Osteocyte (in vitro differentiated cells): ENCODE measurements around the gene DNAJC7. TPM values are rescaled to one million over a fixed set of nuclear protein-coding genes. Genes with fewer than 3 reads are reported as not detected.

ENCODE experiments used
- DNase-seq: peaks from one replicate; pipeline ENCODE4 v3.0.0; 2021; ENCODE audit warnings: mixed read lengths; ENCODE audit not compliant: unreplicated experiment; ENCODE audit errors: extremely low spot score
- H3K27ac Mint-ChIP-seq: one replicate; pipeline ENCODE4 v1.8.0; 2021; ENCODE audit warnings: mild to moderate bottlenecking, mixed read lengths; ENCODE audit not compliant: unreplicated experiment
- H3K27me3 Mint-ChIP-seq: one replicate; pipeline ENCODE4 v1.8.0; 2021; ENCODE audit warnings: mixed read lengths; ENCODE audit not compliant: unreplicated experiment
- H3K36me3 Mint-ChIP-seq: one replicate; pipeline ENCODE4 v1.8.0; 2021; ENCODE audit warnings: mixed read lengths; ENCODE audit not compliant: unreplicated experiment
- H3K4me1 Mint-ChIP-seq: one replicate; pipeline ENCODE4 v1.8.0; 2021; ENCODE audit warnings: mixed read lengths; ENCODE audit not compliant: unreplicated experiment
- H3K4me3 Mint-ChIP-seq: one replicate; pipeline ENCODE4 v1.8.0; 2021; ENCODE audit warnings: mild to moderate bottlenecking, moderate library complexity, mixed read lengths; ENCODE audit not compliant: unreplicated experiment
- H3K9me3 Mint-ChIP-seq: one replicate; pipeline ENCODE4 v1.8.0; 2021; ENCODE audit warnings: mixed read lengths; ENCODE audit not compliant: unreplicated experiment
- total RNA-seq: library from RNA; stranded (reverse); gene quantifications from 2 replicates; pipeline ENCODE4 v1.2.1, GENCODE V29; 2021
- TF ChIP-seq, protein P1 (sequence below): fragments of 200-600 bp; sonication (generic); IDR thresholded peaks from 2 replicates; pipeline ENCODE4 v1.5.0; 2021; ENCODE audit warnings: antibody characterized with exemption, mild to moderate bottlenecking, moderate library complexity

Gene DNAJC7
- total RNA-seq, 1 donor from 2014 or later = 73.9 TPM

DNA sequence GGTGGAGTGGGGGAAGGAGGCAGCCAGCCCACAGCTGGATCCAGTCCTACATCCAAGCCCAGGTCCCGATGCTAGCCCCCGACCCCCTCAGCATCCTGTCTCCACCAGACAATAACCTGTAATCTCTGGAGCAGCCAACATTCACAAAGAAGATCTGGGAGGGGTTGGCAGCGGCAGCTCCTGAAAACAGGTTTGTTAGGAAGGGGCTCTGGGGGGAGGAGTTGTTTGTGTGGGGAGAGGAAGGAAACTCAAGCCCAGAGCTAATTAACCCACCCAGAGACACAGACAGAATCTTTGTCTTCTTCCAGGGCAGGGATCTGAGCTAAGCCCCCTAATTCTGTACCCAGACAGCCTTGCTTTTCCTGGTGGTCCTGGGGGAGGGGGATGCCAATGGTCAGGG is 37.8 kb upstream of the DNAJC7 start:
- no peaks in the 10 kb centered on the region for H3K9me3 Mint-ChIP-seq
- H3K27me3 Mint-ChIP-seq = peaks cover 40% of the 10 kb centered on the region
- H3K4me1 Mint-ChIP-seq = peaks cover under 1% of the 10 kb centered on the region
- DNase-seq = no peak
- no peaks in the 10 kb centered on the region for H3K36me3 Mint-ChIP-seq
- H3K4me3 Mint-ChIP-seq = no peak overlapping the region
- H3K27ac Mint-ChIP-seq = no peak overlapping the region
- TF ChIP-seq, protein P1, sequence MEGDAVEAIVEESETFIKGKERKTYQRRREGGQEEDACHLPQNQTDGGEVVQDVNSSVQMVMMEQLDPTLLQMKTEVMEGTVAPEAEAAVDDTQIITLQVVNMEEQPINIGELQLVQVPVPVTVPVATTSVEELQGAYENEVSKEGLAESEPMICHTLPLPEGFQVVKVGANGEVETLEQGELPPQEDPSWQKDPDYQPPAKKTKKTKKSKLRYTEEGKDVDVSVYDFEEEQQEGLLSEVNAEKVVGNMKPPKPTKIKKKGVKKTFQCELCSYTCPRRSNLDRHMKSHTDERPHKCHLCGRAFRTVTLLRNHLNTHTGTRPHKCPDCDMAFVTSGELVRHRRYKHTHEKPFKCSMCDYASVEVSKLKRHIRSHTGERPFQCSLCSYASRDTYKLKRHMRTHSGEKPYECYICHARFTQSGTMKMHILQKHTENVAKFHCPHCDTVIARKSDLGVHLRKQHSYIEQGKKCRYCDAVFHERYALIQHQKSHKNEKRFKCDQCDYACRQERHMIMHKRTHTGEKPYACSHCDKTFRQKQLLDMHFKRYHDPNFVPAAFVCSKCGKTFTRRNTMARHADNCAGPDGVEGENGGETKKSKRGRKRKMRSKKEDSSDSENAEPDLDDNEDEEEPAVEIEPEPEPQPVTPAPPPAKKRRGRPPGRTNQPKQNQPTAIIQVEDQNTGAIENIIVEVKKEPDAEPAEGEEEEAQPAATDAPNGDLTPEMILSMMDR = no peak

DNA sequence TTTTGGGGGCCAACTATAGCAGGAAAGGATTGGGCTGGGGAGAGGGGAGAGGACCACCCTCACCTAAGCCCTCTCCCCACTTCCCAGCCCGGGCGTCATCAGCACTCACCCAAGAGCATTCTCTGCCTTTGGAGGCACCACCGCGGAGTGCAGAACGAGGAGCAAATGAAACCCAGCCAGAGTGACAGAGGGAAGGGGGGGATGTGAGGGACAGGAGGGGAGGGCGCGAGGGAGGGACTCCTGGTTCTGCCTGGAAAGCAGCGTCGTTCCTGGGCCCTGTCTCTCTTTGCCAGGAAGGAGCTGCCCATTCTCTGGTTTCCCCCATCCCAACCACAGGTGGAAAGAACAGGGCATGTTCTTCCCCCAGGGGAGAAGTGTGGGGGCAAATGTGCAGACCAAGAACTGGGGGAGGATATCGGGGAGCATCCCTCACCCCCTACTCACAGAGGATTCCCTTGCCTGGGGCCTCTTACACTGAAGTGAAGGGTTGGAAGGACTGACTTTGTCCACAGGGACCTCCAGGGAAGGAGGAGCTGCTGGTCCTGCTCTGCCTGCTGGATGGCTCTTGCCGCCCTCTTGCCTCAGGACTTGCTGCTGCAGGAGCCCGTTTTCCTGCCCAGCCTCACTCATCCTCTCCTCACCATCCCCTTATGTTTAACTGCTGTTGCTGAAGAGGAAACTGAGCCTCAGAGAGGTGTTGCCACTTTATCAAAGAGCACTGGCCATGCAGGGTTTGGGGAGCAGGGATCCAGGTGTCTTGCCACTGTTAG is 36.7 kb upstream of the DNAJC7 start:
- Mint-ChIP-seq H3K4me1 (peaks cover 2% of the 10 kb centered on the region), H3K4me3 (no peak overlapping the region), H3K27me3 (peaks cover 40% of the 10 kb centered on the region), H3K36me3 (no peaks in the 10 kb centered on the region), H3K27ac (no peak overlapping the region), H3K9me3 (no peaks in the 10 kb centered on the region)
- TF ChIP-seq, protein P1 = no peak
- no peak for DNase-seq

DNA sequence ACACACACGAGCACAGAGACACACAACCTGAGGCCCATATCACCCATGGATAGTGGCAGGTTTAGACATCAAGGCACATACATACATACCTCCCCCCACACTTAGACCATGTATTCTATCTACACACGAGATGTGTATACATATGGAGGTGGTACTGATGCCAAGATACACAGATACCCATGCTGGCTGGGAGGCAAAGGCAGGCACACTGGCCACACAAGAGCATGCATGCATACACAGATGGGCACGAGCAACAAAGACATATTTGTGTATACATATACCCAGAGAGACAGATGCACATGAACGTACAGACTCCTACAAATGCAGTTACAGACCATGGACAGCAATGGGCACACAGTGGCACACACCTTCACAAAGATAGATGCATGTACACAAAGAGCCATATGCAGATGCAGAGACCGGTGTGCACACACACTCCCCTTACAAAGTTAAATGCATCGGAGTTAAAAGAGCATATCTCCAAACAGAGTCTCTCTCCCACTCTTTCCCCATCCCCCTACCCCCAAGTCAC is 35.2 kb upstream of the DNAJC7 start:
- TF ChIP-seq, protein P1 = no peak
- Mint-ChIP-seq H3K4me1 (peaks cover 2% of the 10 kb centered on the region), H3K4me3 (no peak overlapping the region), H3K9me3 (no peaks in the 10 kb centered on the region), H3K27me3 (peaks cover 40% of the 10 kb centered on the region), H3K36me3 (no peaks in the 10 kb centered on the region), H3K27ac (no peak overlapping the region)
- DNase-seq = no peak

DNA sequence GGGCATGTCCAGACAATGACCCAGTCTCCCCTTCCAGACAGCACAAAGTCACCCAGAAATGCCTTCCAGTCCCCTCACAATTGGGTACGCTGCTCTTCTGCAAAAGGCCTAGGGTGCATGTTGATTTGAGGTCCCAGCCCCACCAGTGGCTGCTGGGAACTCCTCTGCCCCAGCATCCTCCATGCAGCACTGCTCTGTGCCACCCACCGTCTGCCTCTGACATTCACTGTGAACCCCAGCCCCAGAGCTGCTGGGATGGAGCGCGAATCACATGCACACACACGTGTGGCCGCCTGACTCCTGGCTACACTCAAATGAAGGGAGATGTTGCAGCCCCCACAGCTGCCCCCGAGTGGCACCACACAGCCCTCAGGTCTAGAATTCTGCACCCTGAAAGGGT is 34.4 kb upstream of the DNAJC7 start:
- Mint-ChIP-seq H3K4me1 (peaks cover 2% of the 10 kb centered on the region), H3K9me3 (no peaks in the 10 kb centered on the region), H3K27me3 (peaks cover 40% of the 10 kb centered on the region), H3K27ac (no peak overlapping the region), H3K4me3 (peak overlapping the region; percentile 22), H3K36me3 (no peaks in the 10 kb centered on the region)
- DNase-seq = no peak
- TF ChIP-seq, protein P1 = no peak

DNA sequence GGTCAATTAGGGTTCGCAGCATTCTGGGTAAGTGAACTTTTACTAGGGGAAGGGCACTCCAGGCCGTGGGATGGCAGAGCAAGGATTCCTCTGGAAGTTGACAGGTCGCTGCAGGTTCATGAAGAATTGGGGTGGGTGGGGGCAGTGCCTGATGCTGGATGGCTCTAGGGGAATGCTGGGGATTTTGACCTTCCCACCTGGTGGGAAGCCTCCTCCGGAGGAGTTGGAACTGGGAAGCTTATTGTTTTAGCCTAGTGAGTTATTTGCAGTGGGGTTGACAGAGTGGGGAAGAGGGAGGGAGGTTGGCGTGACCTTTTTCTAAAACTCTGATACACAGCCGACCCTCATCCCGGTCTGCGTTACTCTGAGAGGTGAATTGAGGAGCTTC is 33.8 kb upstream of the DNAJC7 start:
- H3K27ac Mint-ChIP-seq = no peak overlapping the region
- no peaks in the 10 kb centered on the region for H3K9me3 Mint-ChIP-seq
- peaks cover 2% of the 10 kb centered on the region for H3K4me1 Mint-ChIP-seq
- H3K36me3 Mint-ChIP-seq = no peaks in the 10 kb centered on the region
- peaks cover 40% of the 10 kb centered on the region for H3K27me3 Mint-ChIP-seq
- TF ChIP-seq, protein P1 = no peak
- peak overlapping the region; percentile 68 for H3K4me3 Mint-ChIP-seq
- DNase-seq = no peak
